PC-3 (cell line): Measurements from ENCODE around the gene CCL21. TPM values are rescaled to one million over a fixed set of nuclear protein-coding genes. Genes with fewer than 3 reads are reported as not detected.

Experiments
- ATAC-seq: fragments of 200-7000 bp; cut with Tn5 transposase; 2 replicates; pipeline ENCODE4 v1.9.1; 2020; ENCODE audit warnings: mild to moderate bottlenecking, moderate library complexity
- BruUV-seq: library from RNA; stranded (reverse); fragments of 400-500 nt; replicated peaks from 2 replicates; lab custom pipeline; 2021; lab: Mats Ljungman, UMichigan
- CTCF ChIA-PET: fragments of 300-600 bp; sonication (Branson Sonifier 250); formaldehyde crosslinking; loops from one replicate; lab custom pipeline; 2022; ENCODE audit warnings: antibody characterized with exemption; lab: Charles Lee
- POLR2A ChIA-PET: fragments of 300-600 bp; sonication (Branson Sonifier 250); formaldehyde crosslinking; loops from one replicate; lab custom pipeline; 2022; ENCODE audit warnings: antibody characterized with exemption; ENCODE audit not compliant: unreplicated experiment; lab: Charles Lee
- DNase-seq: peaks from one replicate; pipeline ENCODE4 v3.0.0-alpha.2; 2015
- H2AFZ ChIP-seq: fragments of 300-600 bp; sonication (generic); 2 replicates; pipeline ENCODE4 v1.6.0; 2016; ENCODE audit warnings: antibody characterized with exemption, low read length
- H3F3A ChIP-seq: fragments of 300-600 bp; sonication (generic); one replicate; pipeline ENCODE4 v1.6.0; 2017; ENCODE audit warnings: antibody characterized with exemption, low read length, control low read depth, mild to moderate bottlenecking; ENCODE audit not compliant: unreplicated experiment
- H3K27ac ChIP-seq: fragments of 300-600 bp; sonication (generic); 2 replicates; pipeline ENCODE4 v1.5.1; 2016; ENCODE audit warnings: mild to moderate bottlenecking, low read length
- H3K27me3 ChIP-seq: fragments of 300-600 bp; sonication (generic); 2 replicates; pipeline ENCODE4 v1.6.1; 2016; ENCODE audit warnings: low read length, mixed read lengths
- H3K36me3 ChIP-seq: fragments of 300-600 bp; sonication (generic); 2 replicates; pipeline ENCODE4 v1.6.1; 2016; ENCODE audit warnings: low read depth, mixed run types, low read length, mixed read lengths
- H3K4me1 ChIP-seq: fragments of 300-600 bp; sonication (generic); 2 replicates; pipeline ENCODE4 v1.5.1; 2016; ENCODE audit warnings: low read length; ENCODE audit not compliant: insufficient read depth
- H3K4me2 ChIP-seq: fragments of 300-600 bp; sonication (generic); 2 replicates; pipeline ENCODE4 v1.6.0; 2016; ENCODE audit warnings: low read length
- H3K4me3 ChIP-seq: fragments of 300-600 bp; sonication (generic); 2 replicates; pipeline ENCODE4 v1.5.1; 2016; ENCODE audit warnings: mild to moderate bottlenecking, low read length, mixed read lengths
- H3K79me2 ChIP-seq: fragments of 300-600 bp; sonication (generic); 2 replicates; pipeline ENCODE4 v1.6.1; 2017; ENCODE audit warnings: low read length, mixed read lengths
- H3K9ac ChIP-seq: fragments of 300-600 bp; sonication (generic); 2 replicates; pipeline ENCODE4 v1.6.0; 2016; ENCODE audit warnings: mild to moderate bottlenecking, low read length
- H3K9me2 ChIP-seq: fragments of 300-600 bp; sonication (generic); replicated peaks from 2 replicates; pipeline ENCODE4 v1.6.1; 2016; ENCODE audit warnings: mixed run types, low read length, mixed read lengths
- H3K9me3 ChIP-seq: fragments of 300-600 bp; sonication (generic); 2 replicates; pipeline ENCODE4 v1.6.1; 2016; ENCODE audit warnings: low read length, mixed read lengths
- H4K20me1 ChIP-seq: fragments of 300-600 bp; sonication (generic); 2 replicates; pipeline ENCODE4 v1.6.1; 2016; ENCODE audit warnings: low read length, mixed read lengths
- EZH2 ChIP-seq: fragments of 300-600 bp; sonication (generic); IDR thresholded peaks from one replicate; pipeline ENCODE4 v1.6.1; 2017; ENCODE audit warnings: antibody characterized with exemption, mild to moderate bottlenecking, low read length; ENCODE audit not compliant: unreplicated experiment
- EZH2phosphoT487 ChIP-seq: fragments of 300-600 bp; sonication (generic); IDR thresholded peaks from 2 replicates; pipeline ENCODE4 v1.6.1; 2018; ENCODE audit warnings: mild to moderate bottlenecking, antibody characterized with exemption, low read length, borderline replicate concordance
- intact Hi-C: fragments of 100-400 bp; cut with micrococcal nuclease; formaldehyde crosslinking; loops from 2 replicates; pipeline ENCODE4 v1.9.0; 2023
- total RNA-seq: library from RNA; depleted of rRNA; stranded (reverse); fragments of >200 nt; gene quantifications from 2 replicates; pipeline ENCODE4 v1.2.3, GENCODE V29; 2014
- TF ChIP-seq, protein P1 (sequence below): fragments of 300-600 bp; sonication (generic); conservative IDR thresholded peaks from 2 replicates; pipeline ENCODE4 v1.5.1; 2017; ENCODE audit warnings: antibody characterized with exemption, low read depth, mild to moderate bottlenecking, low read length

The CCL21 gene
- total RNA-seq, 1 experiment from 2014 or later = not detected

DNA sequence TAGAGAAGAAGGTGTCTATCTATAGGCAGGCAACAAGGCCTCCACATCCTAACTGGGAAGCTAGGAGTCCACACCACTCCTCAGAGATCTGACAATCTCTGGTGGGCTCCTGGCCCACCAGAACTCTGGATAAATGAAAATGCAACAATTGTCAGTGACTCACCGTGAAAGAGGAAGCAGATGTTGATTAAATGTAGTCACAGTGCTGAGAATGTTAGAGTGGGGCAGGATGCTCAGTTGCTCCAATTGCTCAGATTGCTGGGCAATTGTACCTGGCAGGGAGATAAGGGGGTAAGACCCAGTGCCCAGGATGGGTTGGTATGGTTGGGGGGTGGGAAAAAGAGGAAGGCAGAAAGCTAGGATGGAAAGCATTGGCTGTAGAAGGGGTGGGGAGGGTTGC lies 23.2 kb downstream of the CCL21 start:
- H3K9me3 ChIP-seq = no peaks in the 10 kb centered on the region
- no peak for DNase-seq
- BruUV-seq = no TSS peak
- ChIA-PET POLR2A (no interaction called here), CTCF (no interaction called here)
- H3K9ac ChIP-seq = no peak overlapping the region
- H3K27ac ChIP-seq = no peak overlapping the region
- no peaks in the 10 kb centered on the region for H3K9me2 ChIP-seq
- TF ChIP-seq EZH2phosphoT487 (no peak), EZH2 (no peak)
- TF ChIP-seq, protein P1, sequence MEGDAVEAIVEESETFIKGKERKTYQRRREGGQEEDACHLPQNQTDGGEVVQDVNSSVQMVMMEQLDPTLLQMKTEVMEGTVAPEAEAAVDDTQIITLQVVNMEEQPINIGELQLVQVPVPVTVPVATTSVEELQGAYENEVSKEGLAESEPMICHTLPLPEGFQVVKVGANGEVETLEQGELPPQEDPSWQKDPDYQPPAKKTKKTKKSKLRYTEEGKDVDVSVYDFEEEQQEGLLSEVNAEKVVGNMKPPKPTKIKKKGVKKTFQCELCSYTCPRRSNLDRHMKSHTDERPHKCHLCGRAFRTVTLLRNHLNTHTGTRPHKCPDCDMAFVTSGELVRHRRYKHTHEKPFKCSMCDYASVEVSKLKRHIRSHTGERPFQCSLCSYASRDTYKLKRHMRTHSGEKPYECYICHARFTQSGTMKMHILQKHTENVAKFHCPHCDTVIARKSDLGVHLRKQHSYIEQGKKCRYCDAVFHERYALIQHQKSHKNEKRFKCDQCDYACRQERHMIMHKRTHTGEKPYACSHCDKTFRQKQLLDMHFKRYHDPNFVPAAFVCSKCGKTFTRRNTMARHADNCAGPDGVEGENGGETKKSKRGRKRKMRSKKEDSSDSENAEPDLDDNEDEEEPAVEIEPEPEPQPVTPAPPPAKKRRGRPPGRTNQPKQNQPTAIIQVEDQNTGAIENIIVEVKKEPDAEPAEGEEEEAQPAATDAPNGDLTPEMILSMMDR = no peak
- no peaks in the 10 kb centered on the region for H3K4me1 ChIP-seq
- no peaks in the 10 kb centered on the region for H3K27me3 ChIP-seq
- H3K4me3 ChIP-seq = no peak overlapping the region
- no peak overlapping the region for H2AFZ ChIP-seq
- no peaks in the 10 kb centered on the region for H3F3A ChIP-seq
- H3K79me2 ChIP-seq = no peaks in the 10 kb centered on the region
- no peak overlapping the region for H3K4me2 ChIP-seq
- no peaks in the 10 kb centered on the region for H3K36me3 ChIP-seq
- no peak for ATAC-seq
- no peaks in the 10 kb centered on the region for H4K20me1 ChIP-seq
- intact Hi-C loops = no loop called here

DNA sequence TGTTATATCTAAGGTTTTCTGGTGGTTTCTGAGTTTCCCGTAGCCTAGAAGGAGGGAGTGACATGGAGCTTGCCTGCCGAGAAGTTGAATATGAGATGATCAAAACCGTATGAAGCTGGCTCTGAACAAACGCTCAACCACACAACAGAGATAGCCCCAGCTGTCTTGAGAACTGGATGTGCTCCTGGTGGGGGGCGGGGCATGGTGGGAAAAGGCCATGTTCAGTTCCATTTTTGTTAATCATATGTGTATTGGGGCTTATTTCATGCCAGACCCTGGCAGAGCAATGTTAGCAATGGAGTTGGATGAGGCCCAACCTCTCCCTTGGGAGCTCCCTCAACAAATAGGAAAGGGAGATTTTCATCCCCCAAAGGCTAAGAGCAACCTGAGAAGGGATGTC lies 23.7 kb downstream of the CCL21 start:
- H3K9ac ChIP-seq = no peak overlapping the region
- H3K27ac ChIP-seq = no peak overlapping the region
- H2AFZ ChIP-seq = no peak overlapping the region
- H3K27me3 ChIP-seq = no peaks in the 10 kb centered on the region
- CTCF ChIA-PET = no interaction called here
- no peaks in the 10 kb centered on the region for H3F3A ChIP-seq
- H3K36me3 ChIP-seq = no peaks in the 10 kb centered on the region
- POLR2A ChIA-PET = no interaction called here
- ATAC-seq (no peak), DNase-seq (no peak)
- no peaks in the 10 kb centered on the region for H3K9me3 ChIP-seq
- TF ChIP-seq EZH2phosphoT487 (no peak), EZH2 (no peak)
- TF ChIP-seq, protein P1 = no peak
- H3K79me2 ChIP-seq = no peaks in the 10 kb centered on the region
- no peak overlapping the region for H3K4me3 ChIP-seq
- no TSS peak for BruUV-seq
- no peaks in the 10 kb centered on the region for H3K9me2 ChIP-seq
- H3K4me1 ChIP-seq = no peaks in the 10 kb centered on the region
- intact Hi-C loops = no loop called here
- no peak overlapping the region for H3K4me2 ChIP-seq
- no peaks in the 10 kb centered on the region for H4K20me1 ChIP-seq

DNA sequence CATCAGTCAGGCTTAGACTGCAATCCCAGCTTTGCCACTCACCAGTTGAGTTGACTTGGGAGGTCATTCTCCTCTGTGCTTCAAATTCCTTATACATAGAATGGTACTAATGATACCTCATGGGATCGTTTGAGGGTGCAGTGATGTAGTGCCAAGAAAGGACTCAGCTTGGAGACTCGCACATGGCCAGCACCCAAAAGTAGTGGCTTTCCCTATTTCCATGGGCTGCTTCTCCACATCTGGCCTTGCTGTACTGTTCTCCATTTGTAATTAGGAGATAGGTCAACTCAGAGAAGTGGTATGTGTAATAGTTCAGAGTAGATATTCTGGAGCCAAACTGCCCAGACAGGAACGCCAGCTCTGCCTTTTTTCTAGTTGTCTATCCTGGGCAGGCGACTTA lies 24.3 kb downstream of the CCL21 start:
- CTCF ChIA-PET = interaction anchor here (0.5 kb wide), 1 partner anchor 52 kb away, joined by 4 read pairs; no protein-coding TSS in a partner anchor
- no TSS peak for BruUV-seq
- ATAC-seq = no peak
- Histone ChIP-seq H4K20me1 (no peaks in the 10 kb centered on the region), H3K9ac (no peak overlapping the region), H2AFZ (no peak overlapping the region), H3K4me1 (no peaks in the 10 kb centered on the region), H3K27ac (no peak overlapping the region), H3K27me3 (no peaks in the 10 kb centered on the region), H3K9me2 (no peaks in the 10 kb centered on the region), H3K79me2 (no peaks in the 10 kb centered on the region), H3K36me3 (no peaks in the 10 kb centered on the region), H3K4me3 (no peak overlapping the region), H3K9me3 (no peaks in the 10 kb centered on the region), H3F3A (no peaks in the 10 kb centered on the region), H3K4me2 (no peak overlapping the region)
- intact Hi-C loops = no loop called here
- DNase-seq = no peak
- POLR2A ChIA-PET = no interaction called here
- TF ChIP-seq EZH2phosphoT487 (no peak), EZH2 (no peak)
- TF ChIP-seq, protein P1 = no peak
